HL-60 (cell line): ENCODE measurements around the gene CPLANE1.

Experiments
- POLR2AphosphoS5 ChIP-seq: IDR thresholded peaks from 2 replicates; pipeline ENCODE4 v1.6.1; 2012; ENCODE audit warnings: low read depth
- TF ChIP-seq, protein P1 (sequence below): IDR thresholded peaks from one replicate; pipeline ENCODE4 v1.5.1; 2011; ENCODE audit warnings: low read length, control low read depth, inconsistent platforms; ENCODE audit not compliant: insufficient read depth
- TF ChIP-seq, protein P2 (sequence below): IDR thresholded peaks from 2 replicates; pipeline ENCODE4 v1.6.1; 2012; ENCODE audit warnings: low read depth; ENCODE audit not compliant: insufficient replicate concordance

DNA sequence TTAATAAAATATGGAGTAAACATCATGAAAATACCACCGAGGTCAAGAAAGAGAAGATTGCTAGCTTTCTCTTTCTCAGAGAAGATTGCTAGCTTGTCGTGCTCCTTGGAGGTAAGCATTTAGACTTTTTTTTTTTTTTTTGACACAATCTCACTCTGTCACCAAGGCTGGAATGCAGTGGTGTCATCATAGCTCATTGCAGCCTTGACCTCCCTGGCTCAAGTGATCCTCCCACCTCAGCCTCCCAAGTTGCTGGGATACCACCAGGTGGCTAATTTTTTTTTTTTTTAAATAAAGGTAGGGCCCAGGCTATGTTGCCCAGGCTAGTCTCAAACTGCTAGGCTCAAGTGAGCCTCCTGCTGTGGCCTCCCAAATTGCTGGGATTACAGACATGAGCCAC lies 26.3 kb upstream of the CPLANE1 start:
- no peak for TF ChIP-seq POLR2AphosphoS5
- TF ChIP-seq, protein P1, sequence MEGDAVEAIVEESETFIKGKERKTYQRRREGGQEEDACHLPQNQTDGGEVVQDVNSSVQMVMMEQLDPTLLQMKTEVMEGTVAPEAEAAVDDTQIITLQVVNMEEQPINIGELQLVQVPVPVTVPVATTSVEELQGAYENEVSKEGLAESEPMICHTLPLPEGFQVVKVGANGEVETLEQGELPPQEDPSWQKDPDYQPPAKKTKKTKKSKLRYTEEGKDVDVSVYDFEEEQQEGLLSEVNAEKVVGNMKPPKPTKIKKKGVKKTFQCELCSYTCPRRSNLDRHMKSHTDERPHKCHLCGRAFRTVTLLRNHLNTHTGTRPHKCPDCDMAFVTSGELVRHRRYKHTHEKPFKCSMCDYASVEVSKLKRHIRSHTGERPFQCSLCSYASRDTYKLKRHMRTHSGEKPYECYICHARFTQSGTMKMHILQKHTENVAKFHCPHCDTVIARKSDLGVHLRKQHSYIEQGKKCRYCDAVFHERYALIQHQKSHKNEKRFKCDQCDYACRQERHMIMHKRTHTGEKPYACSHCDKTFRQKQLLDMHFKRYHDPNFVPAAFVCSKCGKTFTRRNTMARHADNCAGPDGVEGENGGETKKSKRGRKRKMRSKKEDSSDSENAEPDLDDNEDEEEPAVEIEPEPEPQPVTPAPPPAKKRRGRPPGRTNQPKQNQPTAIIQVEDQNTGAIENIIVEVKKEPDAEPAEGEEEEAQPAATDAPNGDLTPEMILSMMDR, result no peak
- TF ChIP-seq, protein P2, sequence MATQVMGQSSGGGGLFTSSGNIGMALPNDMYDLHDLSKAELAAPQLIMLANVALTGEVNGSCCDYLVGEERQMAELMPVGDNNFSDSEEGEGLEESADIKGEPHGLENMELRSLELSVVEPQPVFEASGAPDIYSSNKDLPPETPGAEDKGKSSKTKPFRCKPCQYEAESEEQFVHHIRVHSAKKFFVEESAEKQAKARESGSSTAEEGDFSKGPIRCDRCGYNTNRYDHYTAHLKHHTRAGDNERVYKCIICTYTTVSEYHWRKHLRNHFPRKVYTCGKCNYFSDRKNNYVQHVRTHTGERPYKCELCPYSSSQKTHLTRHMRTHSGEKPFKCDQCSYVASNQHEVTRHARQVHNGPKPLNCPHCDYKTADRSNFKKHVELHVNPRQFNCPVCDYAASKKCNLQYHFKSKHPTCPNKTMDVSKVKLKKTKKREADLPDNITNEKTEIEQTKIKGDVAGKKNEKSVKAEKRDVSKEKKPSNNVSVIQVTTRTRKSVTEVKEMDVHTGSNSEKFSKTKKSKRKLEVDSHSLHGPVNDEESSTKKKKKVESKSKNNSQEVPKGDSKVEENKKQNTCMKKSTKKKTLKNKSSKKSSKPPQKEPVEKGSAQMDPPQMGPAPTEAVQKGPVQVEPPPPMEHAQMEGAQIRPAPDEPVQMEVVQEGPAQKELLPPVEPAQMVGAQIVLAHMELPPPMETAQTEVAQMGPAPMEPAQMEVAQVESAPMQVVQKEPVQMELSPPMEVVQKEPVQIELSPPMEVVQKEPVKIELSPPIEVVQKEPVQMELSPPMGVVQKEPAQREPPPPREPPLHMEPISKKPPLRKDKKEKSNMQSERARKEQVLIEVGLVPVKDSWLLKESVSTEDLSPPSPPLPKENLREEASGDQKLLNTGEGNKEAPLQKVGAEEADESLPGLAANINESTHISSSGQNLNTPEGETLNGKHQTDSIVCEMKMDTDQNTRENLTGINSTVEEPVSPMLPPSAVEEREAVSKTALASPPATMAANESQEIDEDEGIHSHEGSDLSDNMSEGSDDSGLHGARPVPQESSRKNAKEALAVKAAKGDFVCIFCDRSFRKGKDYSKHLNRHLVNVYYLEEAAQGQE, result no peak
